T-helper 2 cell (primary cell): ENCODE measurements around the gene TCERG1L.
"Not testable (repeated sequence)": the region's sequence is repeated elsewhere in the genome, so short reads cannot be mapped to it uniquely, and the experiment has no call there.

Source experiments
- DNase-seq, 5 experiments: peaks; one replicate each; pipeline versions ENCODE4 v3.0.0 to v3.0.0-alpha.2; 2012 to 2022

TCERG1L gene

GRCh38 chr10:131248376-131249165 lies 63.0 kb downstream of the TCERG1L start:
- no peak for DNase-seq

GRCh38 chr10:131247873-131248272 lies 63.6 kb downstream of the TCERG1L start:
- DNase-seq = no peak

- DNase-seq = no peak
Observed at GRCh38 chr10:131246775-131247174, 64.7 kb downstream of the TCERG1L start.

GRCh38 chr10:131246089-131246488 lies 65.4 kb downstream of the TCERG1L start:
- DNase-seq = no peak

GRCh38 chr10:131245475-131246059 lies 66.0 kb downstream of the TCERG1L start:
- DNase-seq = no peak

GRCh38 chr10:131244836-131245235 lies 66.7 kb downstream of the TCERG1L start:
- no peak for DNase-seq

GRCh38 chr10:131243076-131243475 lies 68.4 kb downstream of the TCERG1L start:
- DNase-seq = no peak

- no peak for DNase-seq
Observed at GRCh38 chr10:131242007-131242406, 69.5 kb downstream of the TCERG1L start.

- DNase-seq = no peak
Observed at GRCh38 chr10:131240691-131241090, 70.8 kb downstream of the TCERG1L start.

GRCh38 chr10:131239926-131240325 lies 71.6 kb downstream of the TCERG1L start:
- no peak for DNase-seq

- DNase-seq = no peak
Observed at GRCh38 chr10:131239450-131239849, 72.1 kb downstream of the TCERG1L start.

GRCh38 chr10:131238669-131239280 lies 72.7 kb downstream of the TCERG1L start:
- DNase-seq = no peak

- DNase-seq = no peak
Observed at GRCh38 chr10:131237991-131238651, 73.4 kb downstream of the TCERG1L start.

GRCh38 chr10:131234606-131235005 lies 76.9 kb downstream of the TCERG1L start:
- DNase-seq = not testable (repeated sequence)

GRCh38 chr10:131233611-131234258 lies 77.8 kb downstream of the TCERG1L start:
- no peak for DNase-seq

GRCh38 chr10:131231965-131232541 lies 79.5 kb downstream of the TCERG1L start:
- DNase-seq = no peak

- no peak for DNase-seq
Observed at GRCh38 chr10:131231323-131231964, 80.1 kb downstream of the TCERG1L start.

GRCh38 chr10:131230641-131231322 lies 80.7 kb downstream of the TCERG1L start:
- DNase-seq = no peak

- DNase-seq = no peak
Observed at GRCh38 chr10:131230166-131230565, 81.4 kb downstream of the TCERG1L start.

- no peak for DNase-seq
Observed at GRCh38 chr10:131227163-131227740, 84.3 kb downstream of the TCERG1L start.
